H9 (cell line): ENCODE data around the gene ZNF521. TPM values are rescaled to one million over a fixed set of nuclear protein-coding genes. Genes with fewer than 3 reads are reported as not detected.

Experiments
- DNase-seq: peaks from one replicate; pipeline ENCODE4 v3.0.0-alpha.2; 2017
- H2AFZ ChIP-seq: one replicate; pipeline ENCODE4 v1.6.1; 2013; ENCODE audit warnings: mild to moderate bottlenecking, low read length, control low read depth, moderate library complexity
- H2AK5ac ChIP-seq: 2 replicates; pipeline ENCODE4 v1.6.1; 2013; ENCODE audit warnings: low read length, control low read depth, mixed read lengths; ENCODE audit not compliant: insufficient read length
- H2BK120ac ChIP-seq: one replicate; pipeline ENCODE4 v1.6.1; 2013; ENCODE audit warnings: low read depth, mild to moderate bottlenecking, low read length, control low read depth, inconsistent platforms; ENCODE audit not compliant: poor library complexity, severe bottlenecking
- H2BK12ac ChIP-seq: 2 replicates; pipeline ENCODE4 v1.6.1; 2013; ENCODE audit warnings: low read length, control low read depth, mixed read lengths, low read depth; ENCODE audit not compliant: insufficient read length
- H2BK15ac ChIP-seq: 2 replicates; pipeline ENCODE4 v1.6.1; 2013; ENCODE audit warnings: low read depth, low read length, control low read depth
- H2BK20ac ChIP-seq: one replicate; pipeline ENCODE4 v1.6.1; 2013; ENCODE audit warnings: low read depth, mild to moderate bottlenecking, low read length, control low read depth, inconsistent platforms; ENCODE audit not compliant: poor library complexity, severe bottlenecking
- H2BK5ac ChIP-seq: 2 replicates; pipeline ENCODE4 v1.6.1; 2013; ENCODE audit warnings: low read length, control low read depth, mixed read lengths; ENCODE audit not compliant: insufficient read length
- H3K14ac ChIP-seq: 2 replicates; pipeline ENCODE4 v1.6.1; 2013; ENCODE audit warnings: low read length, control low read depth; ENCODE audit not compliant: insufficient read depth
- H3K18ac ChIP-seq: 2 replicates; pipeline ENCODE4 v1.6.1; 2013; ENCODE audit warnings: low read depth, mild to moderate bottlenecking, mixed read lengths, low read length, control low read depth; ENCODE audit not compliant: insufficient read length
- H3K23ac ChIP-seq: 2 replicates; pipeline ENCODE4 v1.6.1; 2013; ENCODE audit warnings: low read length, control low read depth, mixed read lengths, low read depth; ENCODE audit not compliant: insufficient read length
- H3K23me2 ChIP-seq: 2 replicates; pipeline ENCODE4 v1.6.1; 2013; ENCODE audit warnings: low read depth, mild to moderate bottlenecking, mixed read lengths, low read length, control low read depth; ENCODE audit not compliant: insufficient read length, poor library complexity, severe bottlenecking
- H3K27ac ChIP-seq: 2 replicates; pipeline ENCODE4 v1.5.1; 2013; ENCODE audit warnings: low read length, control low read depth, mixed read lengths, low read depth; ENCODE audit not compliant: insufficient read length
- H3K27me3 ChIP-seq: 2 replicates; pipeline ENCODE4 v1.6.1; 2013; ENCODE audit warnings: low read length, control low read depth, inconsistent platforms; ENCODE audit not compliant: insufficient read depth
- H3K4ac ChIP-seq: 2 replicates; pipeline ENCODE4 v1.6.1; 2013; ENCODE audit warnings: low read depth, mild to moderate bottlenecking, control low read depth, inconsistent platforms, low read length, moderate library complexity
- H3K4me1 ChIP-seq: 2 replicates; pipeline ENCODE4 v1.6.1; 2013; ENCODE audit warnings: low read length, control low read depth, inconsistent platforms; ENCODE audit not compliant: insufficient read depth
- H3K4me2 ChIP-seq: 2 replicates; pipeline ENCODE4 v1.6.1; 2013; ENCODE audit warnings: low read length, control low read depth, mixed read lengths; ENCODE audit not compliant: insufficient read length, insufficient read depth
- H3K56ac ChIP-seq: 2 replicates; pipeline ENCODE4 v1.6.1; 2013; ENCODE audit warnings: low read depth, mild to moderate bottlenecking, mixed read lengths, low read length, control low read depth; ENCODE audit not compliant: insufficient read length
- H3K79me1 ChIP-seq: 2 replicates; pipeline ENCODE4 v1.6.1; 2013; ENCODE audit warnings: low read depth, mild to moderate bottlenecking, moderate library complexity, low read length, control low read depth, inconsistent platforms; ENCODE audit not compliant: insufficient read depth, poor library complexity, severe bottlenecking
- H3K79me2 ChIP-seq: 2 replicates; pipeline ENCODE4 v1.6.1; 2013; ENCODE audit warnings: low read length, control low read depth, inconsistent platforms; ENCODE audit not compliant: insufficient read depth
- H3K9ac ChIP-seq: 2 replicates; pipeline ENCODE4 v1.6.1; 2013; ENCODE audit warnings: low read length, control low read depth, mixed read lengths; ENCODE audit not compliant: insufficient read length; ENCODE audit errors: extremely low read depth
- H3K9me3 ChIP-seq: one replicate; pipeline ENCODE4 v1.6.1; 2013; ENCODE audit warnings: low read depth, low read length, inconsistent platforms; ENCODE audit not compliant: control insufficient read depth
- H3T11ph ChIP-seq: one replicate; pipeline ENCODE4 v1.6.1; 2013; ENCODE audit warnings: mild to moderate bottlenecking, low read length, control low read depth, inconsistent platforms
- H4K20me1 ChIP-seq: one replicate; pipeline ENCODE4 v1.6.1; 2013; ENCODE audit not compliant: control insufficient read depth, insufficient read length, insufficient read depth
- H4K5ac ChIP-seq: 2 replicates; pipeline ENCODE4 v1.6.1; 2013; ENCODE audit warnings: low read depth, mild to moderate bottlenecking, mixed read lengths, low read length, control low read depth; ENCODE audit not compliant: insufficient read length
- H4K8ac ChIP-seq: replicated peaks from 2 replicates; pipeline ENCODE4 v1.6.1; 2013; ENCODE audit warnings: low read length, control low read depth, mixed read lengths, low read depth; ENCODE audit not compliant: insufficient read length
- H4K91ac ChIP-seq: 2 replicates; pipeline ENCODE4 v1.6.1; 2013; ENCODE audit warnings: low read depth, mild to moderate bottlenecking, moderate library complexity, mixed read lengths, low read length, control low read depth; ENCODE audit not compliant: insufficient read length
- H3K27ac Mint-ChIP-seq, 3 experiments: 2 replicates in 2 of 3; 3 replicates in 1 of 3; pipeline ENCODE4 v1.8.0; 2020 to 2021; ENCODE audit warnings: mixed read lengths in 3 of 3, mild to moderate bottlenecking in 1 of 3, moderate library complexity in 1 of 3
- H3K27me3 Mint-ChIP-seq: 2 replicates; pipeline ENCODE4 v1.8.0; 2021; ENCODE audit warnings: low read depth, mild to moderate bottlenecking, moderate library complexity, mixed read lengths
- H3K36me3 Mint-ChIP-seq, 3 experiments: 2 replicates in 2 of 3; 3 replicates in 1 of 3; pipeline ENCODE4 v1.8.0; 2020 to 2021; ENCODE audit warnings: low read depth in 3 of 3, mixed read lengths in 3 of 3; ENCODE audit not compliant: insufficient read depth in 1 of 3
- H3K4me1 Mint-ChIP-seq, 2 experiments: 2 replicates each; pipeline ENCODE4 v1.8.0; 2020; ENCODE audit warnings: mixed read lengths in 2 of 2
- H3K4me3 Mint-ChIP-seq, 2 experiments: 2 replicates in 1 of 2; 3 replicates in 1 of 2; pipeline ENCODE4 v1.8.0; 2020 to 2021; ENCODE audit warnings: mild to moderate bottlenecking in 2 of 2, mixed read lengths in 2 of 2, moderate library complexity in 1 of 2
- H3K9me3 Mint-ChIP-seq, 2 experiments: 2 replicates in 1 of 2; 3 replicates in 1 of 2; pipeline ENCODE4 v1.8.0; 2020; ENCODE audit warnings: mild to moderate bottlenecking in 2 of 2, mixed read lengths in 2 of 2, moderate library complexity in 1 of 2
- WGBS: extraction: QIAGEN DNeasy Blood & Tissue Kit; methylation state at CpG from one replicate; pipeline ENCODE4 v1.1.7; 2013; ENCODE audit warnings: missing lambda C conversion rate, low lambda C conversion rate, mixed read lengths; ENCODE audit not compliant: insufficient read length; ENCODE audit errors: extremely low coverage; 5-methylcytosine and 5-hydroxymethylcytosine counted together
- total RNA-seq: library from RNA; stranded (reverse); gene quantifications from 2 replicates; pipeline ENCODE4 v1.2.1, GENCODE V29; 2021
- TF ChIP-seq, protein P1 (sequence below): fragments of 200-600 bp; sonication (generic); conservative IDR thresholded peaks from 3 replicates; pipeline ENCODE4 v1.8.0; 2021; ENCODE audit warnings: antibody characterized with exemption, mild to moderate bottlenecking

The ZNF521 gene
- total RNA-seq, 1 experiment from 2014 or later = 3.3 TPM

DNA sequence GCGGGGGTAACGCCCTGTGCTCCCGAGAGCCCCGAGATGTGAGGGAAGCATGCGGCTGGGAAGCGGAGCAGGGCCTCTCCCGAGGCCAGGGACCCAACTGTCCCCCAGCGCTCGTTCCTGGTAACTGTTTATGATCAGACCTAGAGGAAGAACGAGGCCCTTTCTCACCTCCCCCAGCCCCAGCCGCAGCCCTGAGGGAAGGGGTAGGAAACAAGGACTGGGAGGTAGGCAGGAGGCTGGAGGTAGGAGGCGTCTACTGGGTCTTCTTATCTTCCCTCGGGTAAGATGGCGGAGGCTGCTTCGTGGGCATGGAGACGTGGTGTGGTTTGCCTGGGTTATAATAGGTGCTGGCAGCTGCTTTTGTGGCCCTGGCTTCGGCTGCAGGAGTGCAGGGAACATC is 335.8 kb downstream of the ZNF521 start:
- H3K56ac ChIP-seq = no peak overlapping the region
- no peak overlapping the region for H3K14ac ChIP-seq
- no peak overlapping the region for H4K8ac ChIP-seq
- no peak overlapping the region for H3K4ac ChIP-seq
- no peak overlapping the region for H2BK15ac ChIP-seq
- H2BK120ac ChIP-seq = no peak overlapping the region
- H3K4me2 ChIP-seq = no peak overlapping the region
- H3K27ac Mint-ChIP-seq = no peak overlapping the region
- H3K9me3 ChIP-seq = no peaks in the 10 kb centered on the region
- peaks cover under 1 to 3% of the 10 kb centered on the region in 2 experiments; a peak in 2 of 5 replicates for H3K9me3 Mint-ChIP-seq
- no peaks in the 10 kb centered on the region for H4K20me1 ChIP-seq
- TF ChIP-seq, protein P1, sequence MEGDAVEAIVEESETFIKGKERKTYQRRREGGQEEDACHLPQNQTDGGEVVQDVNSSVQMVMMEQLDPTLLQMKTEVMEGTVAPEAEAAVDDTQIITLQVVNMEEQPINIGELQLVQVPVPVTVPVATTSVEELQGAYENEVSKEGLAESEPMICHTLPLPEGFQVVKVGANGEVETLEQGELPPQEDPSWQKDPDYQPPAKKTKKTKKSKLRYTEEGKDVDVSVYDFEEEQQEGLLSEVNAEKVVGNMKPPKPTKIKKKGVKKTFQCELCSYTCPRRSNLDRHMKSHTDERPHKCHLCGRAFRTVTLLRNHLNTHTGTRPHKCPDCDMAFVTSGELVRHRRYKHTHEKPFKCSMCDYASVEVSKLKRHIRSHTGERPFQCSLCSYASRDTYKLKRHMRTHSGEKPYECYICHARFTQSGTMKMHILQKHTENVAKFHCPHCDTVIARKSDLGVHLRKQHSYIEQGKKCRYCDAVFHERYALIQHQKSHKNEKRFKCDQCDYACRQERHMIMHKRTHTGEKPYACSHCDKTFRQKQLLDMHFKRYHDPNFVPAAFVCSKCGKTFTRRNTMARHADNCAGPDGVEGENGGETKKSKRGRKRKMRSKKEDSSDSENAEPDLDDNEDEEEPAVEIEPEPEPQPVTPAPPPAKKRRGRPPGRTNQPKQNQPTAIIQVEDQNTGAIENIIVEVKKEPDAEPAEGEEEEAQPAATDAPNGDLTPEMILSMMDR = no peak
- H2BK5ac ChIP-seq = no peak overlapping the region
- no peaks in the 10 kb centered on the region for H3K23me2 ChIP-seq
- H2BK20ac ChIP-seq = no peak overlapping the region
- H3K79me1 ChIP-seq = no peaks in the 10 kb centered on the region
- no peak overlapping the region for H3K9ac ChIP-seq
- H3T11ph ChIP-seq = no peak overlapping the region
- no peaks in the 10 kb centered on the region for H3K79me2 ChIP-seq
- DNase-seq = no peak
- no peak overlapping the region for H4K91ac ChIP-seq
- no peaks in the 10 kb centered on the region for H3K4me1 ChIP-seq
- H3K23ac ChIP-seq = no peak overlapping the region
- H2AFZ ChIP-seq = no peak overlapping the region
- no peak overlapping the region for H4K5ac ChIP-seq
- H3K27me3 Mint-ChIP-seq = peaks cover 3% of the 10 kb centered on the region
- H3K18ac ChIP-seq = no peak overlapping the region
- no peaks in the 10 kb centered on the region for H3K27me3 ChIP-seq
- no peak overlapping the region for H2AK5ac ChIP-seq
- H3K4me1 Mint-ChIP-seq = no peaks in the 10 kb centered on the region
- no CpG with 5 or more reads among the region's 17 CpGs for WGBS
- H3K27ac ChIP-seq = no peak overlapping the region
- no peak overlapping the region for H3K4me3 Mint-ChIP-seq
- H2BK12ac ChIP-seq = no peak overlapping the region
- H3K36me3 Mint-ChIP-seq = no peaks in the 10 kb centered on the region
